VCaP (cell line): Measurements from ENCODE around the gene RRAGB.

Experiments
- H3K27ac ChIP-seq: fragments of 450-650 bp; 2 replicates; pipeline ENCODE4 v1.5.1; 2017
- TF ChIP-seq, protein P1 (sequence below): fragments of 450-650 bp; conservative IDR thresholded peaks from 2 replicates; pipeline ENCODE4 v1.5.1; 2017; ENCODE audit warnings: mild to moderate bottlenecking, moderate library complexity

The RRAGB gene

DNA sequence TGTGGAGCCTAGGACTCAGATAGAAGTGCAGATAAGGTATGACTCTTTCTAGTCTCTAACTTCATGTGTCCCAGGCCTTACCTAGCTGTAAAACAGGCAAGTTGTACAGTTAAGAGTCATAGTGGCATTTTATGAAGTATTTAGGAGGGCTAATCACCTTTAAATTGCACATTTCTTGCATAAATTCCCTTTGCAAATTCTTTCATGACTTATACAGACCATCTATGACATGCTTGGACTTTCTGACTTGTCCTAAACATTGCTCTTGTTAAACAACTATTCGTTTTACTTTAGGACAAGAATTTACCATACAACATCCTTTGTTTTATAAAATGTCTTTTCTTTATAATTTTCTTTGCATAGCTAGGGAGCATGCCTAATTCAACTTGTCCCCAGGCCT, 7.8 kb upstream of the RRAGB start:
- TF ChIP-seq, protein P1, sequence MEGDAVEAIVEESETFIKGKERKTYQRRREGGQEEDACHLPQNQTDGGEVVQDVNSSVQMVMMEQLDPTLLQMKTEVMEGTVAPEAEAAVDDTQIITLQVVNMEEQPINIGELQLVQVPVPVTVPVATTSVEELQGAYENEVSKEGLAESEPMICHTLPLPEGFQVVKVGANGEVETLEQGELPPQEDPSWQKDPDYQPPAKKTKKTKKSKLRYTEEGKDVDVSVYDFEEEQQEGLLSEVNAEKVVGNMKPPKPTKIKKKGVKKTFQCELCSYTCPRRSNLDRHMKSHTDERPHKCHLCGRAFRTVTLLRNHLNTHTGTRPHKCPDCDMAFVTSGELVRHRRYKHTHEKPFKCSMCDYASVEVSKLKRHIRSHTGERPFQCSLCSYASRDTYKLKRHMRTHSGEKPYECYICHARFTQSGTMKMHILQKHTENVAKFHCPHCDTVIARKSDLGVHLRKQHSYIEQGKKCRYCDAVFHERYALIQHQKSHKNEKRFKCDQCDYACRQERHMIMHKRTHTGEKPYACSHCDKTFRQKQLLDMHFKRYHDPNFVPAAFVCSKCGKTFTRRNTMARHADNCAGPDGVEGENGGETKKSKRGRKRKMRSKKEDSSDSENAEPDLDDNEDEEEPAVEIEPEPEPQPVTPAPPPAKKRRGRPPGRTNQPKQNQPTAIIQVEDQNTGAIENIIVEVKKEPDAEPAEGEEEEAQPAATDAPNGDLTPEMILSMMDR, result no peak
- no peak overlapping the region for H3K27ac ChIP-seq

DNA sequence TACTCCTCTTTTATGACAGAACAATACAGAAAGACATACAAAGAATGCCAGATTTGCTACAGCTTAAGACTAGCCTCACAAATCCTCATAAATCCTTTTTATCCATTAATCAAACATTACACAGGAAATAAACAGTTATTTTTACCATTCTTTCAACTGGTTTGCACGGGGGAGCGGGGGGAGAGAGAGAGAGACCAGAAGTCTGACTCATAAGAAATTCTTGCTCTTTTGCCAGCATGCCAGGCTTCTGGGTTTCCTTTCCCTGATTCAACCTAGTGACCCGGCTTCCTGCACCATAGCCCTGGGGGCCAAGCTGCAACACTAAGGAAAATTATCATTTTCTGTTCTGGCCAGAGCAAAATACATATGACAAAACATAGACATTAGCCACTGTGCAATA, 6.8 kb upstream of the RRAGB start:
- H3K27ac ChIP-seq, result no peak overlapping the region
- TF ChIP-seq, protein P1, result no peak

DNA sequence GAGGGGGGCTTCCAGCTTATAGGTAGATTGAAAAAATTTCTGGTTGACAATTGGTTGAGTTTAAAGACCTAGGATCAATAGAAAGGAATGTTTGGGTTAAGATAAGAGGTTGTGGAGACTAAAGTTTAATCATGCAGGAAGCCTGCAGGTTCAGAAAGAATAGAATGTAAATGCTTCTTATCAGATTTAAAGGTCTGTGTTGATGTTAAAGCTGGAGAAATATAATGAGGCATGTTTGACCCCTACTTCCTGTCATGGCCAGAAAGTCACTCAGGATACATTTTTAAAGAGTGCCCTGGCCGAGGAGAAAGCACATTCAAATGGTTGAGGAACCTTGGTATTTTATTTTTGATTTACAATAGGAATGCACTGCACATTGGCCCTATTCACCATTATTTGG, 3.9 kb upstream of the RRAGB start:
- TF ChIP-seq, protein P1, result no peak
- H3K27ac ChIP-seq, result no peak overlapping the region

DNA sequence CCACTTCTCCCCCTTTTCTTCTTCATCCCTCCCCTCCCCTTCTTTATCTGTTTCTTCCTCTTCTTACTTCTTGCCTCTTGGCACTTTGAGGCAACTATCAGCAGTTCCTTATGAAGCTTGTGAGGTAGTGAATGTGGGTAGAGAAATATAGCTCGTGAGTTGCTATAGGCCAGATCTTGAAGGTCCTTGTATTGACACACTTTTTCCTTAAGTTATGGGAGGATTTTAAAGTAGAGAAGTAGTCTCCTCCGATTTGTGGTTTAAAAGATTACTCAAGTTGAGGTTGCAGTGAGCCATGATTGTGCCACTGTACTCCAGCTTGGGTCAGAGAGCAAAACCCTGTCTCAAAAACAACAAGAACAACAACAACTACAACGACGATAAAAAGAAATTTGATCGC, 3.4 kb upstream of the RRAGB start:
- TF ChIP-seq, protein P1, result no peak
- no peak overlapping the region for H3K27ac ChIP-seq

DNA sequence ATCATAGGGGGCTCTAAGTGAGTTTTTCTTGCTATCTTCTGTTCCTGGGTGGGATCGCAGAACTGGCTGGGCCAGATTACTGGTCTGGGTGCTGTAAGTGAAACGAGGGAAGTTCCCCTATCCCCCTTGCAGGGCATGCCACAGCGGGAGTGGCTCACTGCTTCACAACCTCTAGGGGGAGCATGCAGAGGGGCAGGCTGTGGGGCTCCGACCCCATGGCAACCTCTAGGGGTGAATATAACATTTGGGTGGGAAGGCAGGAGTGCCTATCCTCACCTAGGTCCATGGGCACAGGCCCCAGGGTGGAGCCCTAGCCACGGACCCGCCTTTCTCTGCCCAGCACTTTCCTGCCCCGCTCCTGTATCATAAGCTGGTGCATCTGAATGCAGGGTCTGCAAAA, 1.7 kb upstream of the RRAGB start:
- TF ChIP-seq, protein P1, result no peak
- H3K27ac ChIP-seq, result no peak overlapping the region

DNA sequence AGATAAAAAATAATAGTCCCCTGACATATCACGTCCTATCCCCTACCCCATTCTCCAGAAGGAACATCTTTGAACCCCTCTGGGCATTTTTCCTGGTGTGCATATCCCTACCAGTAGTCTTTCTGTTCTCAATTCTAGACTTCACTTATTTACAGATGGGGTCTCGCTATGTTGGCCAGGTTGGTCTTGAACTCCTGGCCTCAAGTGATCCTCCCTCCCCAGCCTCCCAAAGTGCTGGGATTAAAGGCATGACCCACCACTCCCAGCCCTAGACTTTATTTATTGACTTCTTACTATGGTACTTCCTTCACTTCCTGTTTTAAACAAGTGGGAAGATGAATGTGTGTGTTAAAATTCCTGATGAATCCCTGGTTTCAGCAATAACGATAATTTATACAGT, 612 bp upstream of the RRAGB start:
- TF ChIP-seq, protein P1, result no peak
- H3K27ac ChIP-seq, result peak overlapping the region; percentile 82

DNA sequence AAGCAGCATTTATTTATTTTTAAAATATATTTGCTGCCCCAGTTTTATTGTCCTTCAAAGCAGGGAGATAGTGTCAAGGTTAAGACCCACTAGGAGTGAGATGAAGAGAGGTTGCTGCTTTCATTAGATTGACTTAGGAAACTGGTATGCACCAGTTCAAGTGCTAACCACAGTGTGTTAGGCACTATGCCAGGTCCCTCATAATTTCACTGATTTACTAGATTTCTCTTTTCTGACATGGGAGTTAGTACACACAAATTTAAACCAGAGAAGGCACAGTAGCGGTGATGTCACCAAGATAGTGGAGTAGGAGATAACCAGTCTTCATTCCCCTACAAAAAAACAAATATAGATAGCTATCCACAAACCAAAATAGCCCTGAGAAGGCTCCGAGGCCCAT, 14.3 kb downstream of the RRAGB start:
- no peak overlapping the region for H3K27ac ChIP-seq
- TF ChIP-seq, protein P1, result no peak

DNA sequence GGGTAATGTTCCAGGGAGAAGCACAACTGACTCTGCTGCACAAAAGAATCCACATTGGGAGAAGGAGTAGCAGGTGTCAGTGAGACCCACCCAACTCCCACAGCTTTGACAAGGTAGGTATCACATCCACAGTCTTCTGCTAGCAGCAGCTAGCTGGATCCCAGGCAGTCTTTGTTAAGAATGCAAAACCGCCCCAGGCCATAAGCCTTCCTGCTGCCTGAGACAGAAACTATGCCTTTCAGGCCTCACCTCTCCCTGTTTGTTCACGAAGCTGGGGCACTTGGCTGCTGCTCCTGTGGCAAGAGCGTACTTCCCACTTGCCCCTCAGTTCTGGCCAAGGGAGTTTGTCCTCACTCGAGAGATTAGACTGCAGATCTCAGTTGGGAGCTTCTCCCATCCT, 21.4 kb downstream of the RRAGB start:
- H3K27ac ChIP-seq, result no peak overlapping the region
- TF ChIP-seq, protein P1, result no peak
